ENCODE results near the gene KHDC4. TPM values are rescaled to one million over a fixed set of nuclear protein-coding genes. Genes with fewer than 3 reads are reported as not detected.

Gene KHDC4
- total RNA-seq, 4 donors from 2014 or later = 46.8 to 82.8 (median 67.7) TPM

GRCh38 chr1:155919801-155920200 is 14.4 kb downstream of the KHDC4 start:
- Histone ChIP-seq H3K36me3 (peaks cover 3 to 100% (median 71%) of the 10 kb centered on the region in 3 donors), H3K27ac (no peak overlapping the region), H3K9me3 (no peaks in the 10 kb centered on the region), H3K4me3 (no peak overlapping the region), H3K4me1 (no peaks in the 10 kb centered on the region), H3K27me3 (no peaks in the 10 kb centered on the region)
- WGBS, 2 donors = 98 to 100% methylated on average over 2 of the region's 2 CpGs
- TF ChIP-seq POLR2A (IDR thresholded peaks at IDR 0.05) = no peak
- TF ChIP-seq CTCF (IDR thresholded peaks at IDR 0.05) = no peak
- no peak for TF ChIP-seq EP300 (IDR thresholded peaks at IDR 0.05)
- no peak for DNase-seq (ENCODE audit: low spot score in 2 of 2)

GRCh38 chr1:155918660-155919059 is 15.6 kb downstream of the KHDC4 start:
- peaks cover 3 to 100% (median 67%) of the 10 kb centered on the region in 3 donors for H3K36me3 ChIP-seq
- no peak for TF ChIP-seq CTCF (IDR thresholded peaks at IDR 0.05)
- TF ChIP-seq EP300 (IDR thresholded peaks at IDR 0.05) = no peak
- TF ChIP-seq POLR2A (IDR thresholded peaks at IDR 0.05) = no peak
- H3K27me3 ChIP-seq = no peaks in the 10 kb centered on the region
- H3K4me3 ChIP-seq = no peak overlapping the region
- no peak overlapping the region for H3K27ac ChIP-seq
- DNase-seq (ENCODE audit: low spot score in 2 of 2) = no peak
- 68 to 81% methylated on average over 3 of the region's 3 CpGs for WGBS, 2 donors
- H3K9me3 ChIP-seq = no peaks in the 10 kb centered on the region
- H3K4me1 ChIP-seq = no peaks in the 10 kb centered on the region

- peaks cover 0 to 24% (median 3%) of the 10 kb centered on the region in 4 donors for H3K4me1 ChIP-seq
- WGBS, 2 donors = 55 to 66% methylated on average over 6 of the region's 6 CpGs
- no peak overlapping the region for H3K4me3 ChIP-seq
- TF ChIP-seq CTCF (IDR thresholded peaks at IDR 0.05) = no peak
- no peak for TF ChIP-seq EP300 (IDR thresholded peaks at IDR 0.05)
- TF ChIP-seq POLR2A (IDR thresholded peaks at IDR 0.05) = no peak
- H3K27ac ChIP-seq = no peak overlapping the region
- no peak for DNase-seq (ENCODE audit: low spot score in 2 of 2)
- no peaks in the 10 kb centered on the region for H3K27me3 ChIP-seq
- H3K36me3 ChIP-seq = peaks cover 3 to 77% (median 34%) of the 10 kb centered on the region in 3 donors
- no peaks in the 10 kb centered on the region for H3K9me3 ChIP-seq
Measured at GRCh38 chr1:155913969-155914757, 20.1 kb downstream of the KHDC4 start.

GRCh38 chr1:155912056-155912536 is 22.1 kb downstream of the KHDC4 start:
- DNase-seq (ENCODE audit: low spot score in 2 of 2) = no peak
- H3K27me3 ChIP-seq = no peaks in the 10 kb centered on the region
- 79 to 85% methylated on average over 11 of the region's 11 CpGs for WGBS, 2 donors
- no peaks in the 10 kb centered on the region for H3K9me3 ChIP-seq
- H3K27ac ChIP-seq = peak overlapping the region in 3 of 4 donors; percentile 91 to 98 (median 96)
- TF ChIP-seq POLR2A (IDR thresholded peaks at IDR 0.05) (no peak), CTCF (IDR thresholded peaks at IDR 0.05) (no peak), EP300 (IDR thresholded peaks at IDR 0.05) (no peak)
- no peak overlapping the region for H3K4me3 ChIP-seq
- peaks cover 0 to 77% (median 17%) of the 10 kb centered on the region in 3 donors for H3K36me3 ChIP-seq
- peaks cover 0 to 28% (median 3%) of the 10 kb centered on the region in 4 donors for H3K4me1 ChIP-seq

All from tibial nerve (tissue), 4 donors.